Measurements from ENCODE around the gene POLR3H.
"Not testable (repeated sequence)": the region's sequence is repeated elsewhere in the genome, so short reads cannot be mapped to it uniquely, and the experiment has no call there.

The POLR3H gene

GRCh38 chr22:41565403-41566054 is 21.3 kb upstream of the POLR3H start:
- peak in 1 of 3 donors; percentile 7 for DNase-seq (ENCODE audit: low read depth in 2 of 3, low spot score in 1 of 3)

- no peak for DNase-seq (ENCODE audit: low read depth in 2 of 3, low spot score in 1 of 3)
These were observed 20.3 kb upstream of the POLR3H start for GRCh38 chr22:41564563-41564962.

GRCh38 chr22:41563051-41563711 is 18.9 kb upstream of the POLR3H start:
- no peak for DNase-seq (ENCODE audit: low read depth in 2 of 3, low spot score in 1 of 3)

- DNase-seq (ENCODE audit: low read depth in 2 of 3, low spot score in 1 of 3): no peak
These were observed 18.2 kb upstream of the POLR3H start for GRCh38 chr22:41562461-41562860.

GRCh38 chr22:41561788-41562187 is 17.5 kb upstream of the POLR3H start:
- no peak for DNase-seq (ENCODE audit: low read depth in 2 of 3, low spot score in 1 of 3)

- DNase-seq (ENCODE audit: low read depth in 2 of 3, low spot score in 1 of 3): no peak
These were observed 17.1 kb upstream of the POLR3H start for GRCh38 chr22:41561335-41561734.

- DNase-seq (ENCODE audit: low read depth in 2 of 3, low spot score in 1 of 3): no peak
These were observed 15.8 kb upstream of the POLR3H start for GRCh38 chr22:41560095-41560471.

GRCh38 chr22:41558241-41558630 is 14.0 kb upstream of the POLR3H start:
- DNase-seq (ENCODE audit: low read depth in 2 of 3, low spot score in 1 of 3): not testable (repeated sequence)

GRCh38 chr22:41557401-41558240 is 13.4 kb upstream of the POLR3H start:
- peak in 1 of 3 donors; percentile 12 for DNase-seq (ENCODE audit: low read depth in 2 of 3, low spot score in 1 of 3)

GRCh38 chr22:41556561-41556960 is 12.3 kb upstream of the POLR3H start:
- no peak for DNase-seq (ENCODE audit: low read depth in 2 of 3, low spot score in 1 of 3)

GRCh38 chr22:41555325-41555982 is 11.2 kb upstream of the POLR3H start:
- DNase-seq (ENCODE audit: low read depth in 2 of 3, low spot score in 1 of 3): no peak

- DNase-seq (ENCODE audit: low read depth in 2 of 3, low spot score in 1 of 3): no peak
These were observed 7.8 kb upstream of the POLR3H start for GRCh38 chr22:41551877-41552582.

GRCh38 chr22:41550952-41551491 is 6.8 kb upstream of the POLR3H start:
- DNase-seq (ENCODE audit: low read depth in 2 of 3, low spot score in 1 of 3): no peak

GRCh38 chr22:41548830-41549211 is 4.6 kb upstream of the POLR3H start:
- no peak for DNase-seq (ENCODE audit: low read depth in 2 of 3, low spot score in 1 of 3)

- DNase-seq (ENCODE audit: low read depth in 2 of 3, low spot score in 1 of 3): no peak
These were observed 604 bp upstream of the POLR3H start for GRCh38 chr22:41544671-41545476.

GRCh38 chr22:41542224-41542623 is 2.0 kb downstream of the POLR3H start:
- no peak for DNase-seq (ENCODE audit: low read depth in 2 of 3, low spot score in 1 of 3)

- no peak for DNase-seq (ENCODE audit: low read depth in 2 of 3, low spot score in 1 of 3)
These were observed 2.8 kb downstream of the POLR3H start for GRCh38 chr22:41541484-41541883.

GRCh38 chr22:41540365-41540764 is 3.9 kb downstream of the POLR3H start:
- no peak for DNase-seq (ENCODE audit: low read depth in 2 of 3, low spot score in 1 of 3)

- DNase-seq (ENCODE audit: low read depth in 2 of 3, low spot score in 1 of 3): no peak
These were observed 4.3 kb downstream of the POLR3H start for GRCh38 chr22:41540006-41540315.

Measured in stimulated activated CD4-positive, alpha-beta T cell treated with anti-CD3 and anti-CD28 coated beads, Interleukin-12 subunit alpha, Interleukin-12 subunit beta, amount 100 ng/mL, for 48 hours (primary cell).